Neural cell (in vitro differentiated cells): ENCODE data around the gene SAMM50. TPM values are rescaled to one million over a fixed set of nuclear protein-coding genes. Genes with fewer than 3 reads are reported as not detected.

ENCODE experiments used
- H2AFZ ChIP-seq: fragments of 200-600, 300-800 bp; sonication (generic), shearing (Covaris generic); 2 replicates; pipeline ENCODE4 v1.6.0; 2014; ENCODE audit warnings: low read depth, mild to moderate bottlenecking, antibody characterized with exemption, low read length, moderate library complexity
- H3F3A ChIP-seq: fragments of 200-600 bp; shearing (Covaris generic); 2 replicates; pipeline ENCODE4 v1.6.1; 2016; ENCODE audit warnings: mild to moderate bottlenecking, moderate library complexity, mixed read lengths, antibody characterized with exemption, low read length; ENCODE audit not compliant: insufficient read depth, poor library complexity, severe bottlenecking
- H3K27ac ChIP-seq: fragments of 200-600, 300-800 bp; sonication (generic), shearing (Covaris generic); 2 replicates; pipeline ENCODE4 v1.5.1; 2014; ENCODE audit warnings: mild to moderate bottlenecking, low read length, moderate library complexity
- H3K27me3 ChIP-seq: fragments of 300-800, 200-600 bp; sonication (generic), shearing (Covaris generic); 2 replicates; pipeline ENCODE4 v1.6.0; 2014; ENCODE audit warnings: mild to moderate bottlenecking, low read depth, low read length, moderate library complexity; ENCODE audit not compliant: insufficient read depth
- H3K36me3 ChIP-seq: fragments of 300-800, 200-600 bp; sonication (generic), shearing (Covaris generic); 2 replicates; pipeline ENCODE4 v1.5.1; 2014; ENCODE audit warnings: mild to moderate bottlenecking, antibody characterized with exemption, low read length, moderate library complexity; ENCODE audit not compliant: insufficient read depth
- H3K4me2 ChIP-seq: fragments of 300-800, 200-600 bp; sonication (generic), shearing (Covaris generic); 2 replicates; pipeline ENCODE4 v1.6.0; 2014; ENCODE audit warnings: mild to moderate bottlenecking, low read length
- H3K4me3 ChIP-seq: fragments of 300-800, 200-600 bp; sonication (generic), shearing (Covaris generic); 2 replicates; pipeline ENCODE4 v1.5.1; 2014; ENCODE audit warnings: mild to moderate bottlenecking, low read length, moderate library complexity
- H3K79me2 ChIP-seq: fragments of 200-600 bp; shearing (Covaris generic); replicated peaks from 2 replicates; pipeline ENCODE4 v1.6.0; 2014; ENCODE audit warnings: mild to moderate bottlenecking, low read length, moderate library complexity; ENCODE audit not compliant: insufficient read depth
- H3K9ac ChIP-seq: fragments of 300-800, 200-600 bp; sonication (generic), shearing (Covaris generic); 2 replicates; pipeline ENCODE4 v1.6.1; 2016; ENCODE audit warnings: mild to moderate bottlenecking, low read length, mixed read lengths
- H3K9me2 ChIP-seq: fragments of 200-600 bp; shearing (Covaris generic); 2 replicates; pipeline ENCODE4 v1.6.1; 2016; ENCODE audit warnings: mild to moderate bottlenecking, low read length, mixed read lengths; ENCODE audit not compliant: insufficient read depth
- H3K9me3 ChIP-seq: fragments of 200-600, 300-800 bp; sonication (generic), shearing (Covaris generic); 2 replicates; pipeline ENCODE4 v1.6.1; 2016; ENCODE audit warnings: mild to moderate bottlenecking, mixed run types, low read length, moderate library complexity, mixed read lengths
- H4K20me1 ChIP-seq: fragments of 200-600 bp; shearing (Covaris generic); 2 replicates; pipeline ENCODE4 v1.6.1; 2016; ENCODE audit warnings: mild to moderate bottlenecking, mixed run types; ENCODE audit not compliant: insufficient read depth
- EP300 ChIP-seq: fragments of 450-650 bp; conservative IDR thresholded peaks from 2 replicates; pipeline ENCODE4 v1.6.1; 2014; ENCODE audit warnings: antibody characterized with exemption, mild to moderate bottlenecking, moderate library complexity; ENCODE audit not compliant: poor library complexity, severe bottlenecking
- EZH2 ChIP-seq: fragments of 200-600, 300-800 bp; shearing (Covaris generic), sonication (generic); IDR thresholded peaks from 2 replicates; pipeline ENCODE4 v1.6.1; 2014; ENCODE audit warnings: antibody characterized with exemption, low read length, borderline replicate concordance, mild to moderate bottlenecking; ENCODE audit not compliant: insufficient read depth, poor library complexity, severe bottlenecking
- MXI1 ChIP-seq: fragments of 450-650 bp; conservative IDR thresholded peaks from 2 replicates; pipeline ENCODE4 v1.6.1; 2014; ENCODE audit warnings: antibody characterized with exemption, mild to moderate bottlenecking; ENCODE audit not compliant: poor library complexity, severe bottlenecking
- POLR2AphosphoS5 ChIP-seq: IDR thresholded peaks from 2 replicates; pipeline ENCODE4 v1.6.1; 2012
- RAD21 ChIP-seq: fragments of 450-650 bp; conservative IDR thresholded peaks from 2 replicates; pipeline ENCODE4 v1.6.1; 2014; ENCODE audit warnings: antibody characterized with exemption, mild to moderate bottlenecking, moderate library complexity
- SMC3 ChIP-seq: fragments of 450-650 bp; conservative IDR thresholded peaks from 2 replicates; pipeline ENCODE4 v1.6.1; 2014; ENCODE audit warnings: antibody characterized with exemption, mild to moderate bottlenecking, moderate library complexity; ENCODE audit not compliant: poor library complexity
- TAF1 ChIP-seq: IDR thresholded peaks from 2 replicates; pipeline ENCODE4 v1.6.1; 2012; ENCODE audit warnings: low read depth
- polyA plus RNA-seq: library from polyadenylated mRNA; depleted of rRNA; stranded (reverse); fragments of >200 nt; gene quantifications from 2 replicates; pipeline ENCODE4 v1.2.3, GENCODE V29; 2014
- TF ChIP-seq, protein P1 (sequence below): fragments of 450-650 bp; IDR thresholded peaks from 2 replicates; pipeline ENCODE4 v1.5.1; 2014; ENCODE audit warnings: antibody characterized with exemption, mild to moderate bottlenecking, moderate library complexity; ENCODE audit not compliant: poor library complexity, severe bottlenecking
- TF ChIP-seq, protein P2 (sequence below): IDR thresholded peaks from 2 replicates; pipeline ENCODE4 v1.6.1; 2012; ENCODE audit warnings: borderline replicate concordance

Gene SAMM50
- polyA plus RNA-seq, 1 donor from 2014 or later, result 38.1 TPM

DNA sequence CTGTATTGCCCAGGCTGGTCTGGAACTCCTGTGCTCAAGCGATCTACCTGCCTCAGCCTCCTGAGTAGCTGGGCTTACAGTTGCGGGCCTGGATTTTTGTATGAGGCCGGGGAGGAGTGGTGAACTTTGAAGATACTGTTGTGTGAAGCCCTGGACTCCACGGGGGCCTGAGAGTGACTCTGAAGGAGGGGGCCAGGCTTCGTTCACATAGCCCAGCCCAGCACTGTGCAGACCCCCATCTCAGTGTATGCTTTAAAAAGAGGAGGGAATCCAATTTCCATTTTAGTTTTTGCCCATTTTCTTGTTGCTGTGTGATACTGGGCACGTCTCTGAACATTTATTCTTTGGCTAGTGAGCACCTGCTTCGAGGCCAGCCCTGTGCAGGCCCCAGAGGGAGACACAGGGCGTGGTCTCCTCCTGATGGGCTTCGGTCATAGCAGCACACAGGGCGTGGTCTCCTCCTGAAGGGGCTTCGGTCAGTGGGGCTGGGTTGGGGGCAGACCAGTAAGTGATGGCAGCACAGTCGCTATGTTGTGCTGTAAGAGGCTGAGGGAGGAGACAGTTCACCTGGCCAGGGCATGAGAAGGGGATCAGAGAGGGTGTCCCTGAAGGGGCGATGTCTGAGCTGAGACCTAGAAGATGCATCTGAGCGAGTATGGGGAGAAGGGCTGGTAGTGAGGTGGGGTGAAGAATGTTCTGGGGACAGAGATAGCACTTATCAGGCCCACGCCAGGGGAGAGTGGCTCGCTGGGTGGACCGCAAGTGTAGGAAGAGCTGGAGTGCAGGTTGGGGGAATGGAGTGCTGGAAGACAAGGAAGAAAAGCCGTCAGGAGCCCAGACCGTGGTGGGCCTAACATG, 14.0 kb downstream of the SAMM50 start:
- Histone ChIP-seq H4K20me1 (no peaks in the 10 kb centered on the region), H3K27ac (no peak overlapping the region), H3K9me3 (no peaks in the 10 kb centered on the region), H3F3A (no peaks in the 10 kb centered on the region), H3K4me2 (no peak overlapping the region), H3K9me2 (no peaks in the 10 kb centered on the region), H3K27me3 (no peaks in the 10 kb centered on the region), H3K9ac (no peak overlapping the region), H2AFZ (no peak overlapping the region), H3K79me2 (no peaks in the 10 kb centered on the region), H3K4me3 (no peak overlapping the region), H3K36me3 (peaks cover 8% of the 10 kb centered on the region)
- TF ChIP-seq, protein P1, sequence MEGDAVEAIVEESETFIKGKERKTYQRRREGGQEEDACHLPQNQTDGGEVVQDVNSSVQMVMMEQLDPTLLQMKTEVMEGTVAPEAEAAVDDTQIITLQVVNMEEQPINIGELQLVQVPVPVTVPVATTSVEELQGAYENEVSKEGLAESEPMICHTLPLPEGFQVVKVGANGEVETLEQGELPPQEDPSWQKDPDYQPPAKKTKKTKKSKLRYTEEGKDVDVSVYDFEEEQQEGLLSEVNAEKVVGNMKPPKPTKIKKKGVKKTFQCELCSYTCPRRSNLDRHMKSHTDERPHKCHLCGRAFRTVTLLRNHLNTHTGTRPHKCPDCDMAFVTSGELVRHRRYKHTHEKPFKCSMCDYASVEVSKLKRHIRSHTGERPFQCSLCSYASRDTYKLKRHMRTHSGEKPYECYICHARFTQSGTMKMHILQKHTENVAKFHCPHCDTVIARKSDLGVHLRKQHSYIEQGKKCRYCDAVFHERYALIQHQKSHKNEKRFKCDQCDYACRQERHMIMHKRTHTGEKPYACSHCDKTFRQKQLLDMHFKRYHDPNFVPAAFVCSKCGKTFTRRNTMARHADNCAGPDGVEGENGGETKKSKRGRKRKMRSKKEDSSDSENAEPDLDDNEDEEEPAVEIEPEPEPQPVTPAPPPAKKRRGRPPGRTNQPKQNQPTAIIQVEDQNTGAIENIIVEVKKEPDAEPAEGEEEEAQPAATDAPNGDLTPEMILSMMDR, result no peak
- no peak for TF ChIP-seq MXI1
- no peak for TF ChIP-seq RAD21
- no peak for TF ChIP-seq POLR2AphosphoS5
- TF ChIP-seq, protein P2, sequence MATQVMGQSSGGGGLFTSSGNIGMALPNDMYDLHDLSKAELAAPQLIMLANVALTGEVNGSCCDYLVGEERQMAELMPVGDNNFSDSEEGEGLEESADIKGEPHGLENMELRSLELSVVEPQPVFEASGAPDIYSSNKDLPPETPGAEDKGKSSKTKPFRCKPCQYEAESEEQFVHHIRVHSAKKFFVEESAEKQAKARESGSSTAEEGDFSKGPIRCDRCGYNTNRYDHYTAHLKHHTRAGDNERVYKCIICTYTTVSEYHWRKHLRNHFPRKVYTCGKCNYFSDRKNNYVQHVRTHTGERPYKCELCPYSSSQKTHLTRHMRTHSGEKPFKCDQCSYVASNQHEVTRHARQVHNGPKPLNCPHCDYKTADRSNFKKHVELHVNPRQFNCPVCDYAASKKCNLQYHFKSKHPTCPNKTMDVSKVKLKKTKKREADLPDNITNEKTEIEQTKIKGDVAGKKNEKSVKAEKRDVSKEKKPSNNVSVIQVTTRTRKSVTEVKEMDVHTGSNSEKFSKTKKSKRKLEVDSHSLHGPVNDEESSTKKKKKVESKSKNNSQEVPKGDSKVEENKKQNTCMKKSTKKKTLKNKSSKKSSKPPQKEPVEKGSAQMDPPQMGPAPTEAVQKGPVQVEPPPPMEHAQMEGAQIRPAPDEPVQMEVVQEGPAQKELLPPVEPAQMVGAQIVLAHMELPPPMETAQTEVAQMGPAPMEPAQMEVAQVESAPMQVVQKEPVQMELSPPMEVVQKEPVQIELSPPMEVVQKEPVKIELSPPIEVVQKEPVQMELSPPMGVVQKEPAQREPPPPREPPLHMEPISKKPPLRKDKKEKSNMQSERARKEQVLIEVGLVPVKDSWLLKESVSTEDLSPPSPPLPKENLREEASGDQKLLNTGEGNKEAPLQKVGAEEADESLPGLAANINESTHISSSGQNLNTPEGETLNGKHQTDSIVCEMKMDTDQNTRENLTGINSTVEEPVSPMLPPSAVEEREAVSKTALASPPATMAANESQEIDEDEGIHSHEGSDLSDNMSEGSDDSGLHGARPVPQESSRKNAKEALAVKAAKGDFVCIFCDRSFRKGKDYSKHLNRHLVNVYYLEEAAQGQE, result no peak
- TF ChIP-seq SMC3, result no peak
- no peak for TF ChIP-seq EZH2
- no peak for TF ChIP-seq EP300
- TF ChIP-seq TAF1, result no peak

GRCh38 chr22:43969989-43970755, 14.9 kb downstream of the SAMM50 start:
- Histone ChIP-seq H4K20me1 (no peaks in the 10 kb centered on the region), H3K27ac (no peak overlapping the region), H3K36me3 (peaks cover 8% of the 10 kb centered on the region), H3K9ac (no peak overlapping the region), H2AFZ (no peak overlapping the region), H3K4me3 (no peak overlapping the region), H3K79me2 (no peaks in the 10 kb centered on the region), H3F3A (no peaks in the 10 kb centered on the region), H3K27me3 (no peaks in the 10 kb centered on the region), H3K4me2 (no peak overlapping the region), H3K9me2 (no peaks in the 10 kb centered on the region), H3K9me3 (no peaks in the 10 kb centered on the region)
- TF ChIP-seq EZH2 (no peak), TAF1 (no peak), SMC3 (no peak), EP300 (no peak), RAD21 (no peak), POLR2AphosphoS5 (no peak), MXI1 (no peak)
- TF ChIP-seq, protein P2, result no peak
- TF ChIP-seq, protein P1, result no peak
